ENCODE data around the gene NEMP2.
"Not testable (repeated sequence)": the region's sequence is repeated elsewhere in the genome, so short reads cannot be mapped to it uniquely, and the experiment has no call there.

The NEMP2 gene

GRCh38 chr2:190515687-190516086 lies 18.8 kb downstream of the NEMP2 start:
- Mint-ChIP-seq H3K9me3 (no peaks in the 10 kb centered on the region), H3K4me1 (peaks cover 25% of the 10 kb centered on the region), H3K4me3 (peak overlapping the region in 1 of 2 donors; percentile 52), H3K27me3 (no peaks in the 10 kb centered on the region), H3K27ac (peak overlapping the region in 1 of 2 donors; percentile 86)
- no peak for DNase-seq
- peak; percentile 50 for ATAC-seq

- DNase-seq = no peak
- no peak for ATAC-seq
- Mint-ChIP-seq H3K4me1 (peaks cover 18% of the 10 kb centered on the region), H3K4me3 (no peak overlapping the region), H3K27me3 (no peaks in the 10 kb centered on the region), H3K27ac (no peak overlapping the region), H3K9me3 (no peaks in the 10 kb centered on the region)
These were observed 19.8 kb downstream of the NEMP2 start for GRCh38 chr2:190514676-190515075.

- H3K4me3 Mint-ChIP-seq = no peak overlapping the region
- no peak for DNase-seq
- no peaks in the 10 kb centered on the region for H3K27me3 Mint-ChIP-seq
- no peaks in the 10 kb centered on the region for H3K9me3 Mint-ChIP-seq
- ATAC-seq = no peak
- H3K4me1 Mint-ChIP-seq = peaks cover 18% of the 10 kb centered on the region
- H3K27ac Mint-ChIP-seq = no peak overlapping the region
These were observed 20.6 kb downstream of the NEMP2 start for GRCh38 chr2:190513877-190514276.

DNA sequence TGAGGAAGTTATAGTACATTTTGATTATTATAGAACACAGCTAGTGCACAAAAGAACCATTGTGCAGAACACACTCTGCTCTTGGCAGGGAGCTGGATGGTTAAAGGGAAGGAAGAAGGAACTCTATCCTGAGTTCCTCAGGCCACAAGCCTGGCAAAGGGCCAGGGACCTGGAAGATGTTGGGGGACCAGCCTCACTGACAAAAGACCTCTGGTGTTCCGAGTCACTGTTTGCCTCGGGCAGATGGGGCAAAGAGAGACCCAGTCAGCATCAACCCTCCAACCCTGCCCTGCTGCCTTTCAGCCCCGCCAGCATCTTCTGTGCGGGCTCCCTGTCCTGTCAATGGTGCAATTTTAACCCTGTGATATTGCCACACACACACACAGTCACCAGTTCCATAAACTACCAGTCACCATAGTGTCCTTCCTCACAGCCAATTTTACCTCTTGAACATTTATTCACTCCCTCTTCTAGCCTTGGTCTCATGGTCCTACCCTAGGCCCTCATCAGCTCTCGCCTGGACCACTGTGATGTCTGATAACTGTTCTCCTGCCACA lies 21.9 kb downstream of the NEMP2 start:
- no peak for ATAC-seq
- Mint-ChIP-seq H3K27me3 (no peaks in the 10 kb centered on the region), H3K4me1 (peaks cover 18% of the 10 kb centered on the region), H3K9me3 (no peaks in the 10 kb centered on the region), H3K27ac (no peak overlapping the region), H3K4me3 (no peak overlapping the region)
- DNase-seq = no peak

GRCh38 chr2:190511104-190511503 lies 23.4 kb downstream of the NEMP2 start:
- Mint-ChIP-seq H3K27me3 (no peaks in the 10 kb centered on the region), H3K4me1 (peaks cover 14% of the 10 kb centered on the region), H3K27ac (no peak overlapping the region), H3K9me3 (no peaks in the 10 kb centered on the region), H3K4me3 (no peak overlapping the region)
- DNase-seq = no peak
- ATAC-seq = no peak

DNA sequence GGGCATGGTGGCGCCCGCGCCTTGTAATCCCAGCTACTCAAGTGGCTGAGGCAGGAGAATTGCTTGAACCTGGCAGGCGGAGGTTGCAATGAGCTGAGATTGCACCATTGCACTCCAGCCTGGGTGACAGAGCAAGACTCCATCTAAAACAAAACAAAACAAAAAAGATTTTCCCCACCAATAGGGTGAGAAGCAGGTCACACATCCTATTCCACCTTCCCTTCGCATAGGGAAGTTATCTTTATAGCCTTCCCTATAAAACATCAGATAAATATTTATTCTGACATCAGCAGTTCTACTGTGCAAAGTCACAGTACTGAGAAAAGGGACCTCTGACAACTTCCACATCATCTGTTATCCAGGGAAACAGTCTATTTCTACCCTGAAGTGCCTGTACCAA lies 24.6 kb downstream of the NEMP2 start:
- ATAC-seq, H3K4me3 Mint-ChIP-seq, H3K27ac Mint-ChIP-seq, H3K9me3 Mint-ChIP-seq, DNase-seq, H3K4me1 Mint-ChIP-seq, H3K27me3 Mint-ChIP-seq: not testable (repeated sequence)

GRCh38 chr2:190507135-190507534 lies 27.4 kb downstream of the NEMP2 start:
- ATAC-seq (no peak), DNase-seq (no peak)
- Mint-ChIP-seq H3K9me3 (no peaks in the 10 kb centered on the region), H3K4me3 (no peak overlapping the region), H3K27me3 (no peaks in the 10 kb centered on the region), H3K4me1 (peaks cover 15% of the 10 kb centered on the region), H3K27ac (peak overlapping the region in 1 of 2 donors; percentile 50)

DNA sequence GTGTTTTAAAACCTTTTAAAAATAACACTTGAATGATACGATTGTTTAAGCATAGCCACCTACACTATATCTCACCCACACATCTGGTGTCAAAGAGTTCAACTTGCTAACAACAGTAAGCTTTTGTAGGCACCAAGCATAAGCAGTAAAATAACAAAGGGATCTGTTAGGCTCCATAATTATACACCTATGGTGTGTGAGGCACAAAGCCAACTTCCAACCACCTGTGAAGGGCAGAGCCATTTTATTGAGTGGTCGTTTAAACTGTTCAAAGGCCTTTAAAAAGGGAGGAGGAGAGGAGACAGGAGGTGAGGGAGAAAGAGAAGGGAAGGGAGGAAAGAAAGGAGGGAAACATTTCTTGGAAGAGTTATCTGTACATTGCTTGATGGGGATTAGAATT lies 27.9 kb downstream of the NEMP2 start:
- no peaks in the 10 kb centered on the region for H3K27me3 Mint-ChIP-seq
- DNase-seq (no peak), ATAC-seq (no peak)
- H3K4me1 Mint-ChIP-seq = peaks cover 20% of the 10 kb centered on the region
- no peaks in the 10 kb centered on the region for H3K9me3 Mint-ChIP-seq
- H3K4me3 Mint-ChIP-seq = no peak overlapping the region
- no peak overlapping the region for H3K27ac Mint-ChIP-seq

DNA sequence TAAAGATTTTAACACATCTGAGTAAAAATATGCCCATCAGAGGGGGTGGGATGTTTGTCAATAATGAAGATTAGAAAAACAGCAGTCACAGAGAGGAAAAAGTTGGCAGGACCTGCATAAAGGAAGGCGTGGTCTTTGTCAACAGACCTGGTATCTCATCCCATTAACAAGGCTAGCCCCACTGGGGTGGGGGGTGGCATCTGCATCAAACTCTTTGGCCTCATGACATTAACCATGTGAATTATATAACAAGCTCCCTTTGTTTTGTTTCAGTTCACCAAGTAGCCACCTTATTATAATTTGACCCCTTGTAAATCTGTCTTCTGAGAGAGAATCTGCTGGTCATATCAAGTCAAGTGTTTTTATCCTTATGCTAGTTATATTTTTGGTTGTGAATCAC lies 28.8 kb downstream of the NEMP2 start:
- Mint-ChIP-seq H3K4me3 (no peak overlapping the region), H3K4me1 (peaks cover 29% of the 10 kb centered on the region), H3K27me3 (no peaks in the 10 kb centered on the region), H3K27ac (no peak overlapping the region), H3K9me3 (no peaks in the 10 kb centered on the region)
- ATAC-seq (no peak), DNase-seq (no peak)

DNA sequence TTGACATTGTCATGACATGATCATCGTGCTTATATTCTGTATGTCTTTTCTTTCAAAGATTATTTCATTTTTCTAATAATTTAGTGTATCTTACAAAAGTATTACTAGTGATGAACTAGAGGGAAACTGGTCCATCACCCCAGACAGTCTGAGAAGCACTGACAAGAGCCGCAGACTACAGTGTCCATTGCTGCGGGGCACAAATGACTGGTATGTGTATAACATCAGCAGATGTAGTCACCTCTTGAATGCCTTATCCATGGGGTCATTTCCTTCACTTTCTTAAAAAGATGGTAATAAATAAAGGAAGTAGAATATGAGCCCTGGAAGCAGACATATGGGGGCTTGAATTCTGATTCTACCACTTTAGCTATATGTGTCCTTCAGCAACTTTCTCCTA lies 29.6 kb downstream of the NEMP2 start:
- Mint-ChIP-seq H3K27me3 (no peaks in the 10 kb centered on the region), H3K4me1 (peaks cover 32% of the 10 kb centered on the region), H3K27ac (no peak overlapping the region), H3K4me3 (no peak overlapping the region), H3K9me3 (no peaks in the 10 kb centered on the region)
- ATAC-seq = no peak
- no peak for DNase-seq

DNA sequence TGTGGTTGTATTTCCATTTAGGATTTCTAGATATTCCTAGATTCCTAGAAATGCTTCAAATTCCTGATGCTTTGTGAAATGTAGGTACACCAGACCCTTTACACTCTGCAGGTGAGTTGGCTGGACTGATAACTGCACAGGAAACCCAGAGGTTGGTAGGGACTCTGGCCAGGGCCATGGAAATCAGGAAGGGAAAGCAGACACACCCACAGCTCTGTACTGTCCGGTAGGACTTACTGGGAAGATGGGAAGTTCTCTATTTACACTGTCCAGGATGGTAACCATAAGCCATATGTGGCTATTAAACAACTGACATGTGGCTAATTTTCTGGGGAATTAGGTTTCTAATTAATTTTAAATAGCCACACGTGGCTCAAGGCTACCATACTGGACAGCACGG lies 31.4 kb downstream of the NEMP2 start:
- DNase-seq (no peak), ATAC-seq (no peak)
- no peak overlapping the region for H3K4me3 Mint-ChIP-seq
- H3K4me1 Mint-ChIP-seq = peaks cover 35% of the 10 kb centered on the region
- H3K9me3 Mint-ChIP-seq = no peaks in the 10 kb centered on the region
- H3K27ac Mint-ChIP-seq = no peak overlapping the region
- H3K27me3 Mint-ChIP-seq = no peaks in the 10 kb centered on the region

- Mint-ChIP-seq H3K27me3 (no peaks in the 10 kb centered on the region), H3K4me3 (no peak overlapping the region), H3K9me3 (no peaks in the 10 kb centered on the region), H3K4me1 (peaks cover 35% of the 10 kb centered on the region), H3K27ac (no peak overlapping the region)
- DNase-seq = no peak
- peak; percentile 66 for ATAC-seq
These were observed 32.7 kb downstream of the NEMP2 start for GRCh38 chr2:190501702-190502407.

- Mint-ChIP-seq H3K9me3 (no peaks in the 10 kb centered on the region), H3K4me3 (no peak overlapping the region), H3K4me1 (peaks cover 35% of the 10 kb centered on the region), H3K27ac (no peak overlapping the region), H3K27me3 (no peaks in the 10 kb centered on the region)
- no peak for ATAC-seq
- no peak for DNase-seq
These were observed 33.3 kb downstream of the NEMP2 start for GRCh38 chr2:190501231-190501630.

- Mint-ChIP-seq H3K4me3 (no peak overlapping the region), H3K9me3 (peaks cover 0 to 5% of the 10 kb centered on the region in 2 donors), H3K27ac (peak overlapping the region in 1 of 2 donors; percentile 38), H3K27me3 (no peaks in the 10 kb centered on the region), H3K4me1 (peaks cover 35% of the 10 kb centered on the region)
- DNase-seq = no peak
- ATAC-seq = no peak
These were observed 34.4 kb downstream of the NEMP2 start for GRCh38 chr2:190500054-190500502.

DNA sequence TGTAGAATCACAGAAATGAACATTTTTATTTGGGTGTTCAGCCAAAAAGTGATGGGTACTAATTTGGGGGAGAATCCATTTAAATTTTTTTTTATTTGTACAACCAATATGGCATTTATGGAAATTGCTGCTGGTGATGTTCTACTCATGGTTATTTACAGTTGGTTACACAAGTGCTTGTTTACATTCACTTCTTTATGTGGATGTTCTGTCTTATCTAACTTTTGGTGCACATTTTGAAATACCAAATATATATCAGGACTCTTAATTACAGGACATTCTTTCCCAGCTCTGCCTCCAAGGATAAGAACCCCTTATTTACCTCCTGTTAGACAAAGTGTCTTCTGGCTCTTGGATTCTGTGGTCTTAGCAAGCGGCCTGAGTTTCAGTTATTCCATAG lies 35.2 kb downstream of the NEMP2 start:
- Mint-ChIP-seq H3K9me3 (peaks cover 0 to 5% of the 10 kb centered on the region in 2 donors), H3K27me3 (no peaks in the 10 kb centered on the region), H3K27ac (no peak overlapping the region), H3K4me3 (no peak overlapping the region), H3K4me1 (peaks cover 42% of the 10 kb centered on the region)
- ATAC-seq (no peak), DNase-seq (no peak)

DNA sequence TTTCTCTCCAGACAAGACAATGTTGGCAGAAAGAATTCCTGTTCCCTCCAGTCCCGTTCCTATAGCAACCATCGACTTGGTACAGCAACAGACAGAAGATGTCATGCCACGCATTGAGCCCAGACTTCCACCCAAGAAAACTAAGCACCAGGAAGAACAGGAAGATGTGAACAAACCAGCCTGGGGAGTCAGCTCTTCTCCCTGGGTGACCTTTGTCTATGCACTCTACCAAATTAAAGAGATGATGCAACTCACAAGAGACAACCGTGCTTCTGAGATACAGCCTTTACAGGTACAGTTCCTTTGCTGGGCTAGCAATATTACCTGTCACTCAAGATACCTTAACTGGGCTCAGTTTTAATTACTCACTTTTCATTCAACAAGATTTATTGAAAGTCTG lies 37.1 kb downstream of the NEMP2 start:
- DNase-seq = no peak
- Mint-ChIP-seq H3K9me3 (peaks cover 14 to 20% of the 10 kb centered on the region in 2 donors), H3K4me1 (peaks cover 46% of the 10 kb centered on the region), H3K27me3 (no peaks in the 10 kb centered on the region), H3K4me3 (no peak overlapping the region), H3K27ac (peak overlapping the region; percentile 1 to 42)
- no peak for ATAC-seq

Data from stimulated activated naive CD8-positive, alpha-beta T cell treated with anti-CD3 and anti-CD28 coated beads, Interleukin-15, amount 100 ng/mL, for 72 hours (primary cell).